T follicular helper cell (primary cell): ENCODE measurements around the gene NUDT5.
"Not testable (repeated sequence)": the region's sequence is repeated elsewhere in the genome, so short reads cannot be mapped to it uniquely, and the experiment has no call there.

Experiments used
- DNase-seq: peaks from one replicate; pipeline ENCODE4 v3.0.0-alpha.2; 2020; ENCODE audit warnings: low read depth
- total RNA-seq, 2 experiments: gene quantifications; one replicate each; lab custom pipeline; 2026; lab: John Stamatoyannopoulos, UW

NUDT5 gene
- total RNA-seq: 88.2 to 110 reads per million in 2 experiments

DNA sequence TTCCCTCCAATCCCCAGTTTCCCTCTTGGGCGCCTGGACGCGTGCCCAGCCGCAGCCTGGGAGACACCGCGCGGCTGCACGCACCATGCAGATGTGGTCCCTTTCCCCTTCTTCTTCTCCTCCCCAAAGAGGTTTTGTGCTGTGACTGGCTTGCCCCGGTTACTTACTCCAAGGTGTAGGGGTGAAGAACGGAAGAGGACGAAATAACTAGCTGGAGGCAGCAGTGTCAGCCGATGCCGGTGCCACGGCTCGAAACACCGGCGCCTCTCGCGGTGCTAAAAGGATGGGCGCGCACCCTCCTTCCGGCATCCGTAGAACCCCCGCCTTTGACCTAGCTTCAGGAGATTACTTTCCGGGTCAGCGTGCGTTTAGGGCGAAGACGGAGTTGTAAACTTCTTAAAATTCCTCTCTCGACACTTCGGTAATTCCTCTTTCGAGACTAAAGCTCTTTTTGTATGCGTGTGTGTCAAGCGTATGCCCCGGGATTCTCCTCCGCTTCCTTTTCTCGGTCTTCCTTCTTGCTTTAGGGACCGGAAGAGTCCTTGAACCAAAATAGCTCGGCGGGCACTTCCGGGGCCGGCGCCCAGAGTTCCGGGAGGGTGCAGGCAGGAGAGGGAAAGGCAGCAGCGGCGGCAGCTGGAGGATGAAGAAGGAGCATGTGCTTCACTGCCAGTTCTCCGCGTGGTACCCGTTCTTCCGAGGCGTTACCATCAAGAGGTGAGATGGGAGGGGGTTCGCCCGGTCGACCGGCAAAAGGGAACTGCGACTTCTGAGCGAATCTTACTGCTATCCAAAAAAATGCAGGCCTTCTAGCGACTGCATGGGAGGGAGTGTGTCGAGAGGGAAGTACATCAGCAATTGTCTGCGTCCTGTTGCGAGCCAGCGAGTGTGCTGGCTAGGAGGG, at the start of gene NUDT5, which contains the start of gene CDC123:
TSS of gene NUDT5 (minus strand) at position 289 of the 904 bp plus-strand sequence. CDS start 9,600 bp downstream, outside the sequence.
TSS of gene CDC123 (plus strand) at position 586 of the 904 bp plus-strand sequence. CDS start at position 644, 58 bp downstream.
- peak; percentile 77 for DNase-seq

DNA sequence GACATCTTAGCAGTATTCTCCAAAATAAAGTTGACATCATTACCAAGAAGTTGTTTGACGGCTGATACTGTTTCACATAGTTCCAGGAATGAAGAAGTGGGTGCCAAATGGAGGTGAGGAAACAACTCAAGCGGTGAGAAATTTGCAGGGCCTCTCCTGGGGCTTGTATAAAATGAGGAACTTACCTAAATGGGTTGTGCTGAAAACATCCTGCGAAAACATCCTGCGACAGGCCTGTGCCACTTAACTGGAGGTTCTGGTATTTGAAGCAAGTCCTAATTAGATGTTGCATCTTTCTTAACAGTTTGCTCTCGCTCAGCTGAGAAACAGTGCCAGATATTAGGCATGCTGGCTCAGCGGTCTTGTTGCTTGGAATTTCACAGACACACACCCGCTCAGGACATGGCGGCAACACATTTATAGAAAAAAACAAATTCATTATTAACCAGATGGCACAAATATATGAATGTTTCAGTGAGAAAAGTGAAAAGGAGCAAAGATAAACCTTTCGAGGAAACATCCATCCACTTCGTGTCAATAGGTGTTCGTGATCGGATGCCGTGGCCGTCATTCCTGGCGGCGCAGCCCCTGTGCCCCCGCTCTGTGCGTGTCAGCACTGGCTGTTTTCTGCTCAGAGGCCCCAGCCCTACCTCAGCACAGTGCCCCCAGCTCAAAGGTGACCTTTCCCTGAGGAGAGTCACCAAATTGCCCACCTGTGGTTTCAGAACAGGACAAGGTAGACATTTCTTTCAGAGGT, 48.4 kb upstream of the NUDT5 start:
- DNase-seq: no peak

- no peak for DNase-seq
Observed at GRCh38 chr10:12241810-12242529, 46.3 kb upstream of the NUDT5 start.

GRCh38 chr10:12238821-12239220, 43.1 kb upstream of the NUDT5 start:
- DNase-seq: no peak

DNA sequence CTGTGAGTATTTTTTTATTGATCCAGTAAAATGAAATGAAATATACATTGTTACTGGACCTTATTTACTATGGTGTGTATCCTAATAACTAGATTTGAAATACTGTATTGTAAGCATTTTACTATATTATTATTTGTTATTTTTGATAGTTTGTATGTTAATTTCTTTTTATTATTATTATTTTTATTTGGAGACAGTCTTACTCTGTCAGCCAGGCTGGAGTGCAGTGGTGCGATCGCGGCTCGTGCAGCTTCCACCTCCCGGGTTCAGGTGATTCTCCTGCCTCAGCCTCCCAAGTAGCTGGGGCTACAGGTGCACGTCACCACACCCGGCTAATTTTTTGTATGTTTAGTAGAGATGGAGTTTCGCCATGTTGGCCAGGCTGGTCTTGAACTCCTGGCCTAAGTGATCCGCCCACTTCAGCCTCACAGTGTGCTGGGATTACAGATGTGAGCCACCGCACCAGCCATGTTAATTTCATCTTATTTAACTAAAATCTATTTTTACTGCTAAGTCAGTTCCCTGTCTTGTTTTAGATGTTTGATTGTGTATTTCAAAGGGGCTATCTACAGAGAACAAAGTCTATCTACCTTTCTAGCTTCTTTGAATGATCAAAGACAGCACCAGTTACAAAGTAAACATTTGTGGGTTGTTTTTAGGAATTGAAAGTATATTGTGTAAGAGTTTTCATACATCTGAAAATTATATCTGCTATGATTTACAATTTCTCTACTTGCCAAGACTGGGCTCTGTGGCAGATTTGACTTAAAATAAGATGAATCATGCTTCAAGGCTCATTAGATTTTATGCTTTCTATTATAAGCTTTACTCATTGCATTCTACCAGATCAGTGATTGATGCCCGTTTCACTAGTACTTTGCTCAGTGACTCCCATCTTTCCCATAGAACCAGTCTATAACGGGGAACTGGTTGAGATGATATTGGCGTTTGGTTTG, 41.9 kb upstream of the NUDT5 start:
- no peak for DNase-seq

GRCh38 chr10:12235796-12236195, 40.1 kb upstream of the NUDT5 start:
- no peak for DNase-seq

DNA sequence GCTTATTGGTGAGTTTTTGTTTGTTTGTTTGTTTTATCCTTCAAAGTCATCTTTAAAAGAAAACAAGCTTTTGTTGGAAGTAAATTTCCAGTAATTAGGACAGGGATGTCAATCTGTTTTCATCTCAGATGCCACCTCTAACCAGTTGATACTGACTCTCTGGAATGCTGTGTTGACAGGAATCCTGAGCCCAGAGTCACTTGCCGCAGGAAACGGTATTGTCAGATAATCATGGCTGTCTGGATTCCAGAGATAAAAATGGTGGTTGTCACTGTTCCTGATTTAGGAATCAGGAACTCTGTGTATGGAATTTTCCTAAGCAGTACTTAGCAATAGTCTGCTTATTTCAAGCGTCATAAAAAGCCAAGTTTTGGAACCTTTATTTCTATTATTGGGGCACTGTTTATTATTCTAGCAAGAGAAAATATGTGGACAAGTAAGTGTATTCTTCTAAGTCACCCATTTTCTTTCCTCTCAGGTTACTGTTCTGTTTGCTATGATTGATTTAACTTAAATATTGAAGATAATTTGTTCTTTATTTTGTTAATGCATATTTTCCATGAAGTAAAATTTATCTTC, 39.5 kb upstream of the NUDT5 start:
- DNase-seq: no peak

DNA sequence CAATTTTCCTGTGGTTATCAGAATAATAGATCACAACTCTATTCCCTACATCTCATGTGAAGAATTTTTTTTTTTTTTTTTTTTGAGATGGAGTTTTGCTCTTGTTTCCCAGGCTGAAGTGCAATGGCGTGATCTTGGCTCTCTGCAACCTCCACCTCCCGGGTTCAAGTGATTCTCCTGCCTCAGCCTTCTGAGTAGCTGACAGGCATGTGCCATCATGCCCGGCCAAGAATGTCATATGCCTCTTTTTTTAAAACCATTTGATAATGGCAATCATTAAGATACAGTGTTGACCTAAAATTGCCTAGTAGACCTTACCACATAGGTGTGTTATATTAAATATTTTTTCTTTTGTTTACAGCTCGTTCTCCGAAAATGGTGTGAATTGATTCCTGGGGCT, 39.0 kb upstream of the NUDT5 start:
- DNase-seq: not testable (repeated sequence)

- no peak for DNase-seq
Observed at GRCh38 chr10:12228851-12229250, 33.2 kb upstream of the NUDT5 start.

DNA sequence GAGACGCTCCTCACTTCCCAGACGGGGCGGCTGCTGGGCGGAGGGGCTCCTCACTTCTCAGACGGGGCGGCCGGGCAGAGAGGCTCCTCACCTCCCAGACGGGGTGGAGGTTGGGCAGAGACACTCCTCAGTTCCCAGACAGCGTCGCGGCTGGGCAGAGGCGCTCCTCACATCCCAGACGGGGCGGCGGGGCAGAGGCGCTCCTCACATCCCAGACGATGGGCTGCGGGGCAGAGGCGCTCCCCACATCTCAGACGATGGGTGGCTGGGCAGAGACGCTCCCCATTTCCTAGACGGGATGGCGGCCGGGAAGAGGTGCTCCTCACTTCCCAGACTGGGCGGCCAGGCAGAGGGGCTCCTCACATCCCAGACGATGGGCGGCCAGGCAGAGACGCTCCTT, 30.7 kb upstream of the NUDT5 start:
- not testable (repeated sequence) for DNase-seq

GRCh38 chr10:12225444-12225843, 29.8 kb upstream of the NUDT5 start:
- DNase-seq: no peak

DNA sequence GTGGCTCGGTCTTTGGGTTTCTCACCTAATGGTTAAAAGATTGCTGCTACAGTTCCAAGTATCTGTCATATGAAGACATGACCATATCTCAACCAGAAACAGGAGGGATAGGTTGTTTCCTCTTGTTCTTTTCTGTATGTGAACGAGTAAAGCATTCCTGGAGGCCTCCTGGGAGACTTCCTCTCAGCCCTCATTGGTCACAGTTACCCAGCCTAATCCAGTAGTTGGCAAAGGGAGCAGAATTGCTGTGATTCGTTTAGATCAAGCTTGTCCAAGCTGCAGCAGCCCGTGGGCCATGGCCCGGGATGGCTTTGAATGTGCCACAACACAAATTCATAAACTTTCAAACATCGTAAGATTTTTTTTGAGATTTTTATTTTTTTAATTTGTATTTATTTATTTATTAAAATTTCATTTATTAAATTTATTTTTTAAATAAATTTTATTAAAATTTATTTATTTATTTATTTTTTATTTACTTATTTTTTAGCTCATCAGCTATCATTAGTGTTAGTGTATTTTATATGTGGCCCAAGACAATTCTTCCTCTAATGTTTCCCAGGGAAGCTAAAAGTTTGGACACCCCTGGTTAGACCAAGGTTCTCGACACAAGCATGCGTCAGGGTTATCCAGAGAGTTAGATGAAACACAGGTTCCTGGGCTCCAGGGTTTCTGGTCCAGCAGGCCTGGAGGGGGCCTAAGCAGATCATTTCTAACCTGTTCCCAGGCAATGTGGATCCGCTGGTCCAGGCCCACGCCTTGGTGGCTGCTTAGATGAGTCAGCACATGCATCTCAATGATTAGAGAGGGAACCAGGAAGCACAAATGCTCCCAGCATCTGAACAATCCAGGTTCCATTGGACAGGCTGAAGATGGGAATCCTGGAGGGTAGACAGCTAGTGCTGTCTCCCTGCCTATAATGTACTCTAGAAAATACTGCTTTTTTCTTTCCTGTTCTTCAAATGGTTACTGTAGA, 25.9 kb upstream of the NUDT5 start:
- DNase-seq: no peak

- no peak for DNase-seq
Observed at GRCh38 chr10:12218991-12219390, 23.3 kb upstream of the NUDT5 start.

- peak; percentile 31 for DNase-seq
Observed at GRCh38 chr10:12214763-12215218, 19.1 kb upstream of the NUDT5 start.

DNA sequence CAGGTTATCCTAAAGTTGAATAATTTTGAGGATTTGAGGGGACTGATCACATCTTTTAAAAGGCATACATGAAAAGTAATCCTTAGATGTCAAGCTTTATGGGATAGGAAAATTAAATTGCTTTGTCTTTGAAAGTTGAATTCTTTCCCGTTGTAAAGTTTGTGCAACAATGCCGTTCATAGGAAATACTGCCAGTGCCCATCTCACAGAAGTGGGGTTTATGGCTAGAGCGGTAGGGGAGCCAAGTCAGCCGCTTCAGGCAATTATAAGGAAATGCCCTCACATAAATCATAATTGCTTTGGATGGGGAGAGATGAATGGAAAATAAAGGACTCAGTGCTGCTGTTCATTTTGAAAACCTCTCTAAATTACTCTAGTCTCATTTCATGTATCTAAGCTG, 18.4 kb upstream of the NUDT5 start:
- no peak for DNase-seq

- DNase-seq: no peak
Observed at GRCh38 chr10:12213621-12214020, 17.9 kb upstream of the NUDT5 start.

- DNase-seq: no peak
Observed at GRCh38 chr10:12212454-12212853, 16.8 kb upstream of the NUDT5 start.

GRCh38 chr10:12208460-12208859, 12.8 kb upstream of the NUDT5 start:
- no peak for DNase-seq

DNA sequence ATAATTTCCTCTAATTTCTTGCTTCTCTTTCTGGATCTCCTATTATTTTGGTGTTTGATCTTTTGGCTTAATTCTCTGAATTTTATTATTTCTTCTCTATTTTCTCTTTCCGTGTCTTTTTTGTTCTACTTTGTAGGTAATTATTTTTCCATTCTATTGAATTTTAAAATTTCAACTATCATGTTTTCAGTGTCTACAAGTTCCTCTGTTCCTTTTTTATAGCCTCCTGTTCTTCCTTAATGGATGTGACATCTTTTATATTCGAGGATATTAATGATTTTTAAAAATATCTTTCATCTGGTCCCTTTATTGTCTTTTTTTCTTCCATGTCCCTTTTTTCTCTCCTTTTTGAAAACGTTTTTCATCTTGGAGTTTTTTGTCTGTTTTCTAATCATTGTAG, 11.4 kb upstream of the NUDT5 start:
- DNase-seq: no peak
